ENCODE data around the gene EPHB6.

Gene EPHB6

DNA sequence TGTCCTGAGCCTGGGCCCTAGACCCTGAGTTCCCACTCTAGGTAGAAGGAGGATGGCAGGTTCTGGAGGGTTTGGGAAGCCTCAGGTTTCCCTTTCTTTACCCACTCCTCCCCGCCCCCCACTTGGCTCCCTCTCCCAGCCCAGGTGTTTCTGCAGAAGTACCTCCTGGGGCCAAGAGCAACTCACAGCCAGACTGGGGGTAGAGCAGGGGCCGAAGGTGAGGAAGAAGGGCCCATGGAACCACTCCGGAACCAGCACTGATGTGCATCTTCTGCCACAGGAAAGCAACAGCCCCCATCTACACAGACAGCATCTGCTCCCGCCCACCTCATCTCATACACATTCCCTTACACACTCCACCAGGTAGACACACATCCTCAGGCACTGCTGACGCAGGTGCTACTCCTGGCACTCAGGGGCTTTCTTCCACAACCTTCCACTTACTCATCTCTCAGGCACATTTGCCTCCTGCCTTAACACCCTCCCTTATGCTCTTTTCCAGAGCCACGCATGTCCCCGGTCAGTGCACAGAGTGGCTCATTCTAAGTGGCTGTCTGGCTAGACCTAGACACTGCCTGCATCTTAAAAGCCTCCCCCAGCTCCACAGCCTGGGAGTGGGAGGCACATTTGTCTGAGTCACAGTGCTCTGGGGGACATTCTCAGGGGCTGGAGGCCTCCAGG, 1.8 kb downstream of the EPHB6 start:
- TF ChIP-seq, protein P1, sequence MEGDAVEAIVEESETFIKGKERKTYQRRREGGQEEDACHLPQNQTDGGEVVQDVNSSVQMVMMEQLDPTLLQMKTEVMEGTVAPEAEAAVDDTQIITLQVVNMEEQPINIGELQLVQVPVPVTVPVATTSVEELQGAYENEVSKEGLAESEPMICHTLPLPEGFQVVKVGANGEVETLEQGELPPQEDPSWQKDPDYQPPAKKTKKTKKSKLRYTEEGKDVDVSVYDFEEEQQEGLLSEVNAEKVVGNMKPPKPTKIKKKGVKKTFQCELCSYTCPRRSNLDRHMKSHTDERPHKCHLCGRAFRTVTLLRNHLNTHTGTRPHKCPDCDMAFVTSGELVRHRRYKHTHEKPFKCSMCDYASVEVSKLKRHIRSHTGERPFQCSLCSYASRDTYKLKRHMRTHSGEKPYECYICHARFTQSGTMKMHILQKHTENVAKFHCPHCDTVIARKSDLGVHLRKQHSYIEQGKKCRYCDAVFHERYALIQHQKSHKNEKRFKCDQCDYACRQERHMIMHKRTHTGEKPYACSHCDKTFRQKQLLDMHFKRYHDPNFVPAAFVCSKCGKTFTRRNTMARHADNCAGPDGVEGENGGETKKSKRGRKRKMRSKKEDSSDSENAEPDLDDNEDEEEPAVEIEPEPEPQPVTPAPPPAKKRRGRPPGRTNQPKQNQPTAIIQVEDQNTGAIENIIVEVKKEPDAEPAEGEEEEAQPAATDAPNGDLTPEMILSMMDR (IDR thresholded peaks at IDR 0.05; ENCODE audit: low read depth, low read length, poor library complexity, severe bottlenecking): no peak
- H4K20me1 ChIP-seq (ENCODE audit: control insufficient read depth, insufficient read depth, low read depth, low read length): no peaks in the 10 kb centered on the region
- H3K4me2 ChIP-seq (ENCODE audit: low read length): no peak overlapping the region
- H3F3A ChIP-seq (ENCODE audit: control insufficient read depth, insufficient read depth): peaks cover 7% of the 10 kb centered on the region
- H3K9me2 ChIP-seq (replicated peaks; ENCODE audit: control insufficient read depth, low read length): no peaks in the 10 kb centered on the region
- no peaks in the 10 kb centered on the region for H3K9me3 ChIP-seq (ENCODE audit: control insufficient read depth, insufficient read depth, low read length)
- H3K79me2 ChIP-seq (ENCODE audit: control insufficient read depth, low read length): no peaks in the 10 kb centered on the region
- H3K27me3 ChIP-seq (ENCODE audit: control insufficient read depth, low read length): peaks cover 44% of the 10 kb centered on the region
- no peaks in the 10 kb centered on the region for H3K36me3 ChIP-seq (ENCODE audit: control insufficient read depth, low read length)
- peaks cover 16% of the 10 kb centered on the region for H3K4me1 ChIP-seq (ENCODE audit: control insufficient read depth, low read length)
- no peak overlapping the region for H3K4me3 ChIP-seq (ENCODE audit: low read length)
- no peak overlapping the region for H3K27ac ChIP-seq (ENCODE audit: low read depth, low read length)

GRCh38 chr7:142857625-142858024, 2.7 kb downstream of the EPHB6 start:
- TF ChIP-seq, protein P1 (IDR thresholded peaks at IDR 0.05; ENCODE audit: low read depth, low read length, poor library complexity, severe bottlenecking): no peak
- no peak for TF ChIP-seq EZH2phosphoT487 (IDR thresholded peaks at IDR 0.05; ENCODE audit: borderline replicate concordance, low read length)
- H3K27me3 ChIP-seq (ENCODE audit: control insufficient read depth, low read length): peaks cover 48% of the 10 kb centered on the region
- H3K4me1 ChIP-seq (ENCODE audit: control insufficient read depth, low read length): peaks cover 23% of the 10 kb centered on the region
- no peak overlapping the region for H3K4me2 ChIP-seq (ENCODE audit: low read length)
- no peaks in the 10 kb centered on the region for H3K79me2 ChIP-seq (ENCODE audit: control insufficient read depth, low read length)
- peaks cover 7% of the 10 kb centered on the region for H3F3A ChIP-seq (ENCODE audit: control insufficient read depth, insufficient read depth)
- H3K9me2 ChIP-seq (replicated peaks; ENCODE audit: control insufficient read depth, low read length): no peaks in the 10 kb centered on the region
- no peak overlapping the region for H3K27ac ChIP-seq (ENCODE audit: low read depth, low read length)
- no peaks in the 10 kb centered on the region for H4K20me1 ChIP-seq (ENCODE audit: control insufficient read depth, insufficient read depth, low read depth, low read length)
- H3K9me3 ChIP-seq (ENCODE audit: control insufficient read depth, insufficient read depth, low read length): no peaks in the 10 kb centered on the region
- H3K36me3 ChIP-seq (ENCODE audit: control insufficient read depth, low read length): no peaks in the 10 kb centered on the region
- H3K4me3 ChIP-seq (ENCODE audit: low read length): no peak overlapping the region

GRCh38 chr7:142859411-142859810, 4.5 kb downstream of the EPHB6 start:
- Histone ChIP-seq H3K36me3 (ENCODE audit: control insufficient read depth, low read length) (no peaks in the 10 kb centered on the region), H3K9me2 (replicated peaks; ENCODE audit: control insufficient read depth, low read length) (no peaks in the 10 kb centered on the region), H3K79me2 (ENCODE audit: control insufficient read depth, low read length) (no peaks in the 10 kb centered on the region), H3K27me3 (ENCODE audit: control insufficient read depth, low read length) (peaks cover 48% of the 10 kb centered on the region), H4K20me1 (ENCODE audit: control insufficient read depth, insufficient read depth, low read depth, low read length) (no peaks in the 10 kb centered on the region), H3K27ac (ENCODE audit: low read depth, low read length) (no peak overlapping the region), H3K4me3 (ENCODE audit: low read length) (no peak overlapping the region), H3K4me1 (ENCODE audit: control insufficient read depth, low read length) (peaks cover 16% of the 10 kb centered on the region), H3K9me3 (ENCODE audit: control insufficient read depth, insufficient read depth, low read length) (no peaks in the 10 kb centered on the region), H3F3A (ENCODE audit: control insufficient read depth, insufficient read depth) (peaks cover 1% of the 10 kb centered on the region; the same call in 1 of the 2 replicates), H3K4me2 (ENCODE audit: low read length) (no peak overlapping the region)
- TF ChIP-seq EZH2phosphoT487 (IDR thresholded peaks at IDR 0.05; ENCODE audit: borderline replicate concordance, low read length): no peak
- TF ChIP-seq, protein P1 (IDR thresholded peaks at IDR 0.05; ENCODE audit: low read depth, low read length, poor library complexity, severe bottlenecking): no peak

All from DOHH2 (cell line).